Measurements from ENCODE around the gene PPP6R2.

Gene PPP6R2

GRCh38 chr22:50476868-50477267 lies 133.7 kb downstream of the PPP6R2 start:
- Histone ChIP-seq H3K36me3 (ENCODE audit: insufficient read depth, insufficient read length, low read length) (peaks cover 13% of the 10 kb centered on the region), H3K4me3 (ENCODE audit: insufficient read length, low read depth) (no peak overlapping the region), H3K9ac (ENCODE audit: insufficient read length, low read depth) (peak overlapping the region; percentile 42), H3K4me1 (ENCODE audit: insufficient read depth, insufficient read length) (peaks cover 14% of the 10 kb centered on the region), H3K9me3 (ENCODE audit: insufficient read depth, low read length) (no peaks in the 10 kb centered on the region), H3K27me3 (ENCODE audit: insufficient read depth, insufficient read length) (peaks cover 24% of the 10 kb centered on the region)
- TF ChIP-seq SUZ12 (IDR thresholded peaks at IDR 0.05; ENCODE audit: extremely low read depth, insufficient read depth, insufficient read length) (no peak), YY1 (IDR thresholded peaks at IDR 0.05; ENCODE audit: insufficient read depth, insufficient read length) (no peak), ZNF274 (IDR thresholded peaks at IDR 0.05; ENCODE audit: low read depth, low read length) (no peak)
- no peak for DNase-seq (ENCODE audit: low read depth, low spot score)

- H3K36me3 ChIP-seq (ENCODE audit: insufficient read depth, insufficient read length, low read length) = peaks cover 5% of the 10 kb centered on the region
- H3K9me3 ChIP-seq (ENCODE audit: insufficient read depth, low read length) = no peaks in the 10 kb centered on the region
- peaks cover 25% of the 10 kb centered on the region for H3K27me3 ChIP-seq (ENCODE audit: insufficient read depth, insufficient read length)
- H3K9ac ChIP-seq (ENCODE audit: insufficient read length, low read depth) = no peak overlapping the region
- no peak for DNase-seq (ENCODE audit: low read depth, low spot score)
- H3K4me1 ChIP-seq (ENCODE audit: insufficient read depth, insufficient read length) = peaks cover 16% of the 10 kb centered on the region
- TF ChIP-seq SUZ12 (IDR thresholded peaks at IDR 0.05; ENCODE audit: extremely low read depth, insufficient read depth, insufficient read length) (no peak), YY1 (IDR thresholded peaks at IDR 0.05; ENCODE audit: insufficient read depth, insufficient read length) (no peak), ZNF274 (IDR thresholded peaks at IDR 0.05; ENCODE audit: low read depth, low read length) (no peak)
- no peak overlapping the region for H3K4me3 ChIP-seq (ENCODE audit: insufficient read length, low read depth)
These were observed 134.8 kb downstream of the PPP6R2 start for GRCh38 chr22:50477923-50478322.

DNA sequence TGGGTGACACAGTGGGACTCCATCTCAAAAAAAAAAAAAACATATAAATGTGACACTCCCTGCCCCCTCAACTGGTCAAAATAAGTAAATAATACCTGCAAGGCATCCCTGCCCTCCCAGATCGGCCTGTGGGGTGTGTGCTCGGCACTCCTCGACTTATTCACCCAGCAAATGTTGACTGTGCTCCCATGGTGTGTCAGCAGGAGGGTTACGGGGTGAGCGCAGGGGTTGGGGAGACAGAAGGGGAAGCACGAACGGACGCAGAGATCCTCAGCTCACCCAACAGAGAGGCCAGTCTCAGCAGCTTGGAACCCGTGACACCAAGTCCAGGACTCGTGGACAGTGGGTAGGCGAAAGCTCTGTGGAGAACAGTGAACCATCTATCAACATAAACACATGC lies 136.6 kb downstream of the PPP6R2 start:
- no peak for DNase-seq (ENCODE audit: low read depth, low spot score)
- Histone ChIP-seq H3K9ac (ENCODE audit: insufficient read length, low read depth) (no peak overlapping the region), H3K27me3 (ENCODE audit: insufficient read depth, insufficient read length) (peaks cover 25% of the 10 kb centered on the region), H3K36me3 (ENCODE audit: insufficient read depth, insufficient read length, low read length) (peaks cover 3% of the 10 kb centered on the region), H3K4me3 (ENCODE audit: insufficient read length, low read depth) (no peak overlapping the region), H3K4me1 (ENCODE audit: insufficient read depth, insufficient read length) (peaks cover 20% of the 10 kb centered on the region), H3K9me3 (ENCODE audit: insufficient read depth, low read length) (no peaks in the 10 kb centered on the region)
- TF ChIP-seq ZNF274 (IDR thresholded peaks at IDR 0.05; ENCODE audit: low read depth, low read length) (no peak), SUZ12 (IDR thresholded peaks at IDR 0.05; ENCODE audit: extremely low read depth, insufficient read depth, insufficient read length) (no peak), YY1 (IDR thresholded peaks at IDR 0.05; ENCODE audit: insufficient read depth, insufficient read length) (no peak)

DNA sequence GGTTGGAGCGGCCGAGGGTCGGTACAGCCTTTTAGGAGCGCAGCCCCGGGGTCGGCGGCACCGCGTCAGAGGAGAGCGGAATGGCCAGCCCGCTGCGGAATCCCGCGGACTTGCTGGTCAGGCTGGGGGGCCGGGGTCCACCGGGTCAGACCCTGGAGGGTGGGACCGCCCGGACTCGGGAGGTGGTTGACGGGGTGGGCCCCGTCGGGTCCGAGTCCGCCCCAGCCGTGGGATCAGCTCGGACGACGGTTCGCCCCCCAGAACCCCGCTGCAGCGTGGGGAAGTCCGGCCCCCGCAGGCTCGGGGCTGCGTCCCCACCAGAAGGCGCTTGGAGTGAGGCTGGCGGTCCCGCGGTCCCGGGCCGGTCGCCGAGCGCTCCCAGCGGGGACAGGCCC lies 137.9 kb downstream of the PPP6R2 start:
- TF ChIP-seq ZNF274 (IDR thresholded peaks at IDR 0.05; ENCODE audit: low read depth, low read length) (no peak), SUZ12 (IDR thresholded peaks at IDR 0.05; ENCODE audit: extremely low read depth, insufficient read depth, insufficient read length) (no peak), YY1 (IDR thresholded peaks at IDR 0.05; ENCODE audit: insufficient read depth, insufficient read length) (no peak)
- Histone ChIP-seq H3K9ac (ENCODE audit: insufficient read length, low read depth) (peak overlapping the region; percentile 64), H3K4me1 (ENCODE audit: insufficient read depth, insufficient read length) (peaks cover 16% of the 10 kb centered on the region), H3K36me3 (ENCODE audit: insufficient read depth, insufficient read length, low read length) (peaks cover 3% of the 10 kb centered on the region), H3K9me3 (ENCODE audit: insufficient read depth, low read length) (no peaks in the 10 kb centered on the region), H3K4me3 (ENCODE audit: insufficient read length, low read depth) (peak overlapping the region; percentile 50), H3K27me3 (ENCODE audit: insufficient read depth, insufficient read length) (peaks cover 21% of the 10 kb centered on the region)
- no peak for DNase-seq (ENCODE audit: low read depth, low spot score)

GRCh38 chr22:50481440-50482106 lies 138.4 kb downstream of the PPP6R2 start, which contains the start of gene ADM2:
ADM2 (plus strand) TSS chr22:50481543; CDS start chr22:50481848, 305 bp downstream.
- H3K4me3 ChIP-seq (ENCODE audit: insufficient read length, low read depth) = peak within 1 kb of the TSS; percentile 50
- H3K27me3 ChIP-seq (ENCODE audit: insufficient read depth, insufficient read length) = peaks cover 21% of the 10 kb centered on the region
- TF ChIP-seq ZNF274 (IDR thresholded peaks at IDR 0.05; ENCODE audit: low read depth, low read length) (no peak), SUZ12 (IDR thresholded peaks at IDR 0.05; ENCODE audit: extremely low read depth, insufficient read depth, insufficient read length) (no peak), YY1 (IDR thresholded peaks at IDR 0.05; ENCODE audit: insufficient read depth, insufficient read length) (no peak)
- H3K4me1 ChIP-seq (ENCODE audit: insufficient read depth, insufficient read length) = peaks cover 16% of the 10 kb centered on the region
- H3K9me3 ChIP-seq (ENCODE audit: insufficient read depth, low read length) = no peaks in the 10 kb centered on the region
- H3K9ac ChIP-seq (ENCODE audit: insufficient read length, low read depth) = peak within 1 kb of the TSS; percentile 67
- no peak for DNase-seq (ENCODE audit: low read depth, low spot score)
- H3K36me3 ChIP-seq (ENCODE audit: insufficient read depth, insufficient read length, low read length) = peaks cover 3% of the 10 kb centered on the region

DNA sequence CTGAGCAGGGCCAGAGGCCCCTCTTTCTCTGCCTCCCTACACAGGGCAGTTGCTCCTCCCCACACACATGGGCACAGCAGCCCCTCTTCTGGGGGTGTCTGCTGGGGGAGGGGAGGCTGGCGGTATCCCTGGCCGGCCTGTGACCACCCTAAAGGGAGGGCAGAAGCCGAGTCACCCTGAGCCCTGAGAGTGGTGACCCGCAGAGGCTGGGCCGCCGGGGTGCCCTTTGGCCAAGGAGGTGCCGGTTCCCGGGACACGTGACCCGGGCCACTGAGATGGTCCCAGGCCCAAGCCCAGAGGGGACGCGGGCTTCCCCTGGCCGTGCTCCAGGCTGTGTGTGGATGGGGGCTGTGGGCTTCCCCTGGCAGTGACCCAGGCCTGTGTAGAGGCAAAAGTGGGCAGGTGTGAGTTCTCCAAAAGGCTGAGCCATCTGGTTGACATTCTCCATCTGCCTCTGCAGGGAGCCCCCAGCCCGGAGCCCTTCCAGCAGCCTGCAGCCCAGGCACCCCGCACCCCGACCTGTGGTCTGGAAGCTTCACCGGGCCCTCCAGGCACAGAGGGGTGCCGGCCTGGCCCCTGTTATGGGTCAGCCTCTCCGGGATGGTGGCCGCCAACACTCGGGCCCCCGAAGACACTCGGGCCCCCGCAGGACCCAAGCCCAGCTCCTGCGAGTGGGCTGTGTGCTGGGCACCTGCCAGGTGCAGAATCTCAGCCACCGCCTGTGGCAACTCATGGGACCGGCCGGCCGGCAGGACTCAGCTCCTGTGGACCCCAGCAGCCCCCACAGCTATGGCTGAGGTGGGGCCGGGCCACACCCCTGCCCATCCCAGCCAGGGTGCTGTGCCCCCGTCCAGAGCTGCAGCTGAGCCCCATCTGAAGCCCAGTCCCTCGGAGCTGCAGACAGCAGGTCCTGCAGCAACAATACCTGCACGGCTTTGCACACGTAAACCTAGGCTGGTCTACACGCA lies 139.3 kb downstream of the PPP6R2 start:
- Histone ChIP-seq H3K36me3 (ENCODE audit: insufficient read depth, insufficient read length, low read length) (peaks cover 3% of the 10 kb centered on the region), H3K4me3 (ENCODE audit: insufficient read length, low read depth) (peak overlapping the region; percentile 50), H3K9me3 (ENCODE audit: insufficient read depth, low read length) (no peaks in the 10 kb centered on the region), H3K9ac (ENCODE audit: insufficient read length, low read depth) (peak overlapping the region; percentile 67), H3K4me1 (ENCODE audit: insufficient read depth, insufficient read length) (peaks cover 13% of the 10 kb centered on the region), H3K27me3 (ENCODE audit: insufficient read depth, insufficient read length) (peaks cover 21% of the 10 kb centered on the region)
- DNase-seq (ENCODE audit: low read depth, low spot score) = no peak
- TF ChIP-seq SUZ12 (IDR thresholded peaks at IDR 0.05; ENCODE audit: extremely low read depth, insufficient read depth, insufficient read length) (no peak), ZNF274 (IDR thresholded peaks at IDR 0.05; ENCODE audit: low read depth, low read length) (no peak), YY1 (IDR thresholded peaks at IDR 0.05; ENCODE audit: insufficient read depth, insufficient read length) (no peak)

- H3K4me1 ChIP-seq (ENCODE audit: insufficient read depth, insufficient read length) = peaks cover 10% of the 10 kb centered on the region
- H3K9ac ChIP-seq (ENCODE audit: insufficient read length, low read depth) = no peak overlapping the region
- no peak for DNase-seq (ENCODE audit: low read depth, low spot score)
- H3K36me3 ChIP-seq (ENCODE audit: insufficient read depth, insufficient read length, low read length) = peaks cover 3% of the 10 kb centered on the region
- TF ChIP-seq SUZ12 (IDR thresholded peaks at IDR 0.05; ENCODE audit: extremely low read depth, insufficient read depth, insufficient read length) = no peak
- no peak for TF ChIP-seq ZNF274 (IDR thresholded peaks at IDR 0.05; ENCODE audit: low read depth, low read length)
- TF ChIP-seq YY1 (IDR thresholded peaks at IDR 0.05; ENCODE audit: insufficient read depth, insufficient read length) = no peak
- H3K27me3 ChIP-seq (ENCODE audit: insufficient read depth, insufficient read length) = peaks cover 21% of the 10 kb centered on the region
- H3K9me3 ChIP-seq (ENCODE audit: insufficient read depth, low read length) = no peaks in the 10 kb centered on the region
- no peak overlapping the region for H3K4me3 ChIP-seq (ENCODE audit: insufficient read length, low read depth)
These were observed 140.0 kb downstream of the PPP6R2 start for GRCh38 chr22:50483106-50483505.

Data from NT2/D1 (cell line).